Heart right ventricle (tissue), 16 donors: Measurements from ENCODE around the gene CAMK1D. TPM values are rescaled to one million over a fixed set of nuclear protein-coding genes. Genes with fewer than 3 reads are reported as not detected.

Experiments
- ATAC-seq, 8 donors: fragments of 200-7000 bp; cut with Tn5 transposase; one replicate each; pipeline ENCODE4 v1.9.1; 2020; ENCODE audit warnings: mild to moderate bottlenecking in 8 of 8, moderate library complexity in 8 of 8, moderate number of reproducible peaks in 1 of 8
- DNase-seq, 2 donors: peaks; one replicate each; pipeline ENCODE4 v3.0.0-alpha.2; 2020
- H3K27ac ChIP-seq, 10 donors: fragments of 200-600 bp; sonication (generic) in 2 of 10; one replicate each; pipeline versions ENCODE4 v1.5.0 to v1.8.0; 2020 to 2022; ENCODE audit warnings: mild to moderate bottlenecking in 3 of 10
- H3K27me3 ChIP-seq, 7 donors: fragments of 200-600 bp; one replicate each; pipeline ENCODE4 v1.8.0; 2021 to 2022; ENCODE audit warnings: mild to moderate bottlenecking in 2 of 7
- H3K36me3 ChIP-seq, 9 donors: fragments of 200-600 bp; sonication (generic) in 1 of 9; one replicate each; pipeline versions ENCODE4 v1.5.0 to v1.8.0; 2020 to 2022; ENCODE audit warnings: mild to moderate bottlenecking in 2 of 9
- H3K4me1 ChIP-seq, 9 donors: fragments of 200-600 bp; sonication (generic) in 1 of 9; one replicate each; pipeline versions ENCODE4 v1.5.0 to v1.8.0; 2020 to 2022; ENCODE audit warnings: mild to moderate bottlenecking in 4 of 9
- H3K4me3 ChIP-seq, 10 donors: fragments of 200-600 bp; sonication (generic) in 2 of 10; one replicate each; pipeline versions ENCODE4 v1.5.0 to v1.8.0; 2020 to 2022; ENCODE audit warnings: mild to moderate bottlenecking in 7 of 10, moderate library complexity in 2 of 10
- H3K9me3 ChIP-seq, 11 donors: fragments of 200-600 bp in 10 of 11; sonication (generic) in 2 of 11; one replicate each; pipeline versions ENCODE4 v1.5.0 to v1.8.0; 2013 to 2022; ENCODE audit warnings: mild to moderate bottlenecking in 2 of 11, control low read depth in 1 of 11, moderate library complexity in 1 of 11
- CTCF ChIP-seq, 9 donors: fragments of 200-600 bp; sonication (generic) in 2 of 9; IDR thresholded peaks; one replicate each; pipeline versions ENCODE4 v1.5.0 to v1.8.0; 2021 to 2022; ENCODE audit warnings: antibody characterized with exemption in 9 of 9, mild to moderate bottlenecking in 5 of 9, moderate library complexity in 1 of 9
- WGBS, 2 donors: extraction: QIAGEN DNeasy Blood & Tissue Kit; methylation state at CpG; one replicate each; pipeline ENCODE4 v1.1.7; 2013; ENCODE audit warnings: inconsistent platforms in 1 of 2; 5-methylcytosine and 5-hydroxymethylcytosine counted together
- intact Hi-C, 10 donors: fragments of 100-400 bp; cut with DNase I; formaldehyde crosslinking; loops; one replicate each; pipeline versions ENCODE4 v1.11.1 to v1.14.2; 2022
- polyA plus RNA-seq, 2 donors: library from polyadenylated mRNA; stranded (reverse); fragments of 200-250 nt; gene quantifications; one replicate each; pipeline ENCODE4 v1.2.3, GENCODE V29; 2013
- total RNA-seq, 10 donors: library from RNA; stranded (reverse); fragmentation: NEBNext Ultra II Directional in 3 of 10; extraction: Animal tissue kit (Norgen Biotek cat#: 25700) in 3 of 10; gene quantifications; one replicate each; pipeline versions ENCODE4 v1.2.1 to v1.2.4, GENCODE V29; 2021 to 2023
- donor health status: Arrhythmogenic right ventricular cardiomyopathy.
- donor health status: ischemic (EF 13 %, LVEDD 7.1; RV severe dilation, severe dysfunction).
- donor health status: healthy with polysubstance abuse.
- donor health status: DM: no; HTN: yes; CAD: no.
- donor health status: DM: no; HTN: no; CAD: no.
- donor health status: ischemic (EF 25% LVEDD 6.9; RV normal size, moderate dysfunction).
- donor health status: ischemic (EF 25% LVEDD 5.7; RV mildly dilated, moderate dysfunction).
- donor health status: healthy.
- donor health status: DM: yes; HTN: yes; CAD: no.
- donor health status: Ischemic cardiomyopathy.
- donor health status: ischemic (EF 35%, LVEDD 5.7; RV mildly dilated, moderate dysfunction).
- donor health status: nonischemic (EF 11% LVEDD 7.7; RV severe dilation, severe dysfunction).
- donor health status: DM: yes; HTN: yes; CAD: no.
- donor health status: PGD.
- donor health status: ischemic (EF 29% LVEDD 5.4; RV normal size, mild dysfunction).
- donor health status: nonischemic (EF 23%, LVEDD 6.1; RV moderate dilation, normal function).

Gene CAMK1D
- total and polyA plus RNA-seq, 12 donors, result 1.3 to 17.7 (median 2.6) TPM

- no peak for ATAC-seq
- no peak for DNase-seq
- no peak overlapping the region for H3K4me3 ChIP-seq
- H3K27me3 ChIP-seq, result peaks cover 0 to 7% (median 0%) of the 10 kb centered on the region in 7 donors
- TF ChIP-seq CTCF (IDR thresholded peaks at IDR 0.05), result no peak
- no peaks in the 10 kb centered on the region for H3K9me3 ChIP-seq
- no peaks in the 10 kb centered on the region for H3K36me3 ChIP-seq
- H3K27ac ChIP-seq, result no peak overlapping the region
- intact Hi-C loops, result no loop called here
- 62 to 65% methylated on average over 2 of the region's 2 CpGs for WGBS, 2 donors
- H3K4me1 ChIP-seq, result peaks cover 0 to 8% (median 0%) of the 10 kb centered on the region in 9 donors
Observed at GRCh38 chr10:12733271-12733670, 383.9 kb downstream of the CAMK1D start.

GRCh38 chr10:12735843-12736462, 386.6 kb downstream of the CAMK1D start:
- Histone ChIP-seq H3K36me3 (no peaks in the 10 kb centered on the region), H3K27ac (no peak overlapping the region), H3K9me3 (no peaks in the 10 kb centered on the region), H3K4me1 (peaks cover 0 to 10% (median 3%) of the 10 kb centered on the region in 9 donors), H3K4me3 (no peak overlapping the region), H3K27me3 (no peaks in the 10 kb centered on the region)
- intact Hi-C loops, result no loop called here
- peak in 3 of 8 donors; percentile 23 to 62 (median 38) for ATAC-seq
- 79 to 81% methylated on average over 9 of the region's 9 CpGs for WGBS, 2 donors
- TF ChIP-seq CTCF (IDR thresholded peaks at IDR 0.05), result no peak
- no peak for DNase-seq

- Histone ChIP-seq H3K4me3 (no peak overlapping the region), H3K4me1 (peaks cover 0 to 23% (median 3%) of the 10 kb centered on the region in 9 donors), H3K27me3 (no peaks in the 10 kb centered on the region), H3K27ac (peak overlapping the region in 6 of 10 donors; percentile 13 to 77 (median 56)), H3K36me3 (no peaks in the 10 kb centered on the region), H3K9me3 (no peaks in the 10 kb centered on the region)
- 60 to 67% methylated on average over 3 of the region's 3 CpGs for WGBS, 2 donors
- intact Hi-C loops, result no loop called here
- DNase-seq, result no peak
- no peak for ATAC-seq
- TF ChIP-seq CTCF (IDR thresholded peaks at IDR 0.05), result no peak
Observed at GRCh38 chr10:12740813-12741212, 391.5 kb downstream of the CAMK1D start.

GRCh38 chr10:12741360-12741804, 392.0 kb downstream of the CAMK1D start:
- H3K36me3 ChIP-seq, result no peaks in the 10 kb centered on the region
- ATAC-seq (peak; percentile 87 to 93 (median 90)), DNase-seq (peak; percentile 43 to 56)
- H3K4me1 ChIP-seq, result peaks cover 0 to 23% (median 3%) of the 10 kb centered on the region in 9 donors
- no peaks in the 10 kb centered on the region for H3K27me3 ChIP-seq
- H3K27ac ChIP-seq, result peak overlapping the region in 7 of 10 donors; percentile 37 to 77 (median 67)
- no peak overlapping the region for H3K4me3 ChIP-seq
- intact Hi-C loops, result no loop called here
- no peaks in the 10 kb centered on the region for H3K9me3 ChIP-seq
- WGBS, 2 donors, result 63 to 66% methylated on average over 8 of the region's 8 CpGs
- TF ChIP-seq CTCF (IDR thresholded peaks at IDR 0.05), result no peak
